Islet precursor cell (in vitro differentiated cells): ENCODE results near the gene SLC7A6.

Experiments used
- DNase-seq: peaks from one replicate; pipeline ENCODE4 v3.0.0-alpha.2; 2018

The SLC7A6 gene

GRCh38 chr16:68235108-68235886 lies 29.0 kb upstream of the SLC7A6 start:
- DNase-seq: peak; percentile 84

GRCh38 chr16:68235887-68236136 lies 28.5 kb upstream of the SLC7A6 start, which contains the start of gene ESRP2:
ESRP2 (minus strand) TSS chr16:68236127; CDS start chr16:68236045, 82 bp downstream.
- DNase-seq: no peak

GRCh38 chr16:68236137-68236825 lies 28.0 kb upstream of the SLC7A6 start:
- DNase-seq: peak; percentile 91

GRCh38 chr16:68236826-68237242 lies 27.5 kb upstream of the SLC7A6 start:
- no peak for DNase-seq

- peak; percentile 100 for DNase-seq
These were observed 26.9 kb upstream of the SLC7A6 start for GRCh38 chr16:68237243-68238028.

GRCh38 chr16:68238029-68238345 lies 26.3 kb upstream of the SLC7A6 start:
- DNase-seq: no peak

- no peak for DNase-seq
These were observed 22.2 kb upstream of the SLC7A6 start for GRCh38 chr16:68242085-68242484.

GRCh38 chr16:68242926-68243858 lies 21.1 kb upstream of the SLC7A6 start:
- DNase-seq: no peak

- no peak for DNase-seq
These were observed 19.8 kb upstream of the SLC7A6 start for GRCh38 chr16:68244481-68244902.

GRCh38 chr16:68244903-68245853 lies 19.1 kb upstream of the SLC7A6 start, which contains the start of gene PLA2G15:
PLA2G15 (plus strand) TSS chr16:68245373; CDS start chr16:68245427, 54 bp downstream.
- peak; percentile 98 for DNase-seq

GRCh38 chr16:68246121-68246520 lies 18.2 kb upstream of the SLC7A6 start:
- DNase-seq: no peak

- no peak for DNase-seq
These were observed 17.7 kb upstream of the SLC7A6 start for GRCh38 chr16:68246666-68247065.

GRCh38 chr16:68247400-68247799 lies 16.9 kb upstream of the SLC7A6 start:
- no peak for DNase-seq

- no peak for DNase-seq
These were observed 16.4 kb upstream of the SLC7A6 start for GRCh38 chr16:68247932-68248331.

GRCh38 chr16:68249371-68249770 lies 15.0 kb upstream of the SLC7A6 start:
- DNase-seq: no peak

- DNase-seq: no peak
These were observed 13.4 kb upstream of the SLC7A6 start for GRCh38 chr16:68250951-68251350.

GRCh38 chr16:68251832-68252231 lies 12.5 kb upstream of the SLC7A6 start:
- no peak for DNase-seq

GRCh38 chr16:68252383-68252782 lies 11.9 kb upstream of the SLC7A6 start:
- no peak for DNase-seq

GRCh38 chr16:68253721-68254120 lies 10.6 kb upstream of the SLC7A6 start:
- DNase-seq: no peak

- no peak for DNase-seq
These were observed 8.6 kb upstream of the SLC7A6 start for GRCh38 chr16:68255712-68256111.

- no peak for DNase-seq
These were observed 6.9 kb upstream of the SLC7A6 start for GRCh38 chr16:68257251-68257905.
